B cell (primary cell): Measurements from ENCODE around the gene CEMIP. TPM values are rescaled to one million over a fixed set of nuclear protein-coding genes. Genes with fewer than 3 reads are reported as not detected.

ENCODE experiments used
- ATAC-seq: fragments of 200-7000 bp; cut with Tn5 transposase; one replicate; pipeline ENCODE4 v1.10.0; 2021; ENCODE audit warnings: low read depth, mild to moderate bottlenecking, moderate number of reproducible peaks, moderate library complexity
- CTCF ChIA-PET: fragments of 350-600 bp; sonication (Branson Sonifier 250); formaldehyde crosslinking; loops from one replicate; lab custom pipeline; 2021; ENCODE audit warnings: antibody characterized with exemption, inconsistent platforms; lab: Charles Lee
- POLR2A ChIA-PET: fragments of 350-600 bp; sonication (Branson Sonifier 250); formaldehyde crosslinking; loops from one replicate; lab custom pipeline; 2021; ENCODE audit warnings: antibody characterized with exemption; lab: Charles Lee
- DNase-seq: peaks from one replicate; pipeline ENCODE4 v3.0.0; 2013
- H2AFZ ChIP-seq: 2 replicates; pipeline ENCODE4 v1.6.1; 2012; ENCODE audit warnings: mild to moderate bottlenecking, low read depth, low read length; ENCODE audit not compliant: insufficient read depth, poor library complexity, severe bottlenecking
- H3K27ac ChIP-seq, 2 donors: 1 replicate in 1 of 2; 2 replicates in 1 of 2; pipeline ENCODE4 v1.5.1; 2012 to 2013; ENCODE audit warnings: low read length in 2 of 2, mild to moderate bottlenecking in 2 of 2, moderate library complexity in 1 of 2
- H3K27me3 ChIP-seq, 4 experiments: fragments of 200-600 bp in 1 of 4; sonication (generic) in 1 of 4; replicated peaks in 1 of 4; 1 replicate in 2 of 4; 2 replicates in 2 of 4; pipeline versions ENCODE4 v1.6.1 to v1.7.0; 2013 to 2016; ENCODE audit warnings: low read length in 3 of 4, mild to moderate bottlenecking in 2 of 4, mixed read lengths in 1 of 4, moderate library complexity in 1 of 4; ENCODE audit not compliant: insufficient read depth in 4 of 4, control insufficient read depth in 3 of 4; ENCODE audit errors: control extremely low read depth in 1 of 4
- H3K36me3 ChIP-seq, 2 experiments: replicated peaks in 1 of 2; 1 replicate in 1 of 2; 2 replicates in 1 of 2; pipeline versions ENCODE4 v1.6.1 to v1.7.1; 2013; ENCODE audit warnings: low read length in 1 of 2; ENCODE audit not compliant: insufficient read depth in 2 of 2, control insufficient read depth in 1 of 2; ENCODE audit errors: control extremely low read depth in 1 of 2, extremely low read depth in 1 of 2
- H3K4me1 ChIP-seq, 2 donors: fragments of 200-600 bp in 1 of 2; sonication (generic) in 1 of 2; 1 replicate in 1 of 2; 2 replicates in 1 of 2; pipeline versions ENCODE4 v1.5.1 to v1.6.1; 2013 to 2017; ENCODE audit warnings: low read length in 2 of 2; ENCODE audit not compliant: control insufficient read depth in 2 of 2, insufficient read depth in 2 of 2
- H3K4me2 ChIP-seq: replicated peaks from 2 replicates; pipeline ENCODE3; 2012; ENCODE audit warnings: mild to moderate bottlenecking, low read depth, low read length; ENCODE audit not compliant: poor library complexity, severe bottlenecking
- H3K4me3 ChIP-seq, 5 experiments: fragments of 200-600 bp in 1 of 5; sonication (generic) in 1 of 5; 1 replicate in 3 of 5; 2 replicates in 2 of 5; pipeline versions ENCODE4 v1.5.1 to v1.7.0; 2011 to 2016; ENCODE audit warnings: low read length in 4 of 5, mild to moderate bottlenecking in 4 of 5, low read depth in 2 of 5, control low read depth in 1 of 5, moderate library complexity in 1 of 5; ENCODE audit not compliant: insufficient read depth in 1 of 5; ENCODE audit errors: control extremely low read depth in 1 of 5, extremely low read depth in 1 of 5
- H3K79me2 ChIP-seq: fragments of 200-600 bp; sonication (generic); one replicate; pipeline ENCODE4 v1.6.0; 2016; ENCODE audit warnings: low read length; ENCODE audit not compliant: control insufficient read depth, insufficient read depth
- H3K9ac ChIP-seq: fragments of 200-600 bp; sonication (generic); 2 replicates; pipeline ENCODE4 v1.6.1; 2017; ENCODE audit warnings: mild to moderate bottlenecking, low read length, moderate library complexity
- H3K9me3 ChIP-seq, 3 donors: one replicate each; pipeline versions ENCODE4 v1.6.1 to v1.7.1; 2013; ENCODE audit warnings: low read length in 2 of 3; ENCODE audit not compliant: control insufficient read depth in 2 of 3, insufficient read depth in 1 of 3; ENCODE audit errors: control extremely low read depth in 1 of 3
- H4K20me1 ChIP-seq: 2 replicates; pipeline ENCODE4 v1.6.0; 2012; ENCODE audit warnings: mild to moderate bottlenecking, low read length; ENCODE audit not compliant: insufficient read depth, control insufficient read depth, poor library complexity, severe bottlenecking
- H3K27ac Mint-ChIP-seq: one replicate; pipeline ENCODE4 v1.8.0; 2021; ENCODE audit warnings: mixed read lengths
- H3K27me3 Mint-ChIP-seq: one replicate; pipeline ENCODE4 v1.8.0; 2021; ENCODE audit warnings: mixed read lengths
- H3K4me1 Mint-ChIP-seq: one replicate; pipeline ENCODE4 v1.8.0; 2021; ENCODE audit warnings: mixed read lengths
- H3K4me3 Mint-ChIP-seq: one replicate; pipeline ENCODE4 v1.8.0; 2021; ENCODE audit warnings: mixed read lengths
- H3K9me3 Mint-ChIP-seq: one replicate; pipeline ENCODE4 v1.8.0; 2022; ENCODE audit warnings: mixed read lengths; ENCODE audit not compliant: insufficient read depth
- CTCF ChIP-seq: fragments of 200-600 bp; IDR thresholded peaks from one replicate; pipeline ENCODE4 v1.8.0; 2022; ENCODE audit warnings: antibody characterized with exemption, mild to moderate bottlenecking
- EZH2 ChIP-seq: IDR thresholded peaks from 2 replicates; pipeline ENCODE4 v1.6.1; 2012; ENCODE audit warnings: borderline replicate concordance, low read depth, mild to moderate bottlenecking, moderate library complexity, low read length; ENCODE audit not compliant: insufficient read depth, poor library complexity, severe bottlenecking
- WGBS: methylation state at CpG from one replicate; pipeline ENCODE4 v1.1.5; 2013; ENCODE audit warnings: missing lambda C conversion rate; ENCODE audit not compliant: insufficient coverage; 5-methylcytosine and 5-hydroxymethylcytosine counted together
- intact Hi-C: fragments of 100-400 bp; cut with micrococcal nuclease; formaldehyde crosslinking; loops from one replicate; pipeline ENCODE4 v1.10.0; 2022
- polyA plus RNA-seq: library from polyadenylated mRNA; depleted of rRNA; stranded (reverse); fragments of >200 nt; gene quantifications from 2 replicates; pipeline ENCODE4 v1.2.3, GENCODE V29; 2012
- total RNA-seq, 2 donors: library from RNA; stranded (reverse); fragments of 120-200 nt in 1 of 2; gene quantifications; 1 replicate in 1 of 2; 2 replicates in 1 of 2; pipeline versions ENCODE4 v1.2.3 to v1.2.4, GENCODE V29; 2013 to 2022

CEMIP gene
- total and polyA plus RNA-seq, 2 donors (not counting 1 experiment from before 2014, with no cell fraction given), result 0.32 TPM; not detected in 1

GRCh38 chr15:80820092-80820491, 40.9 kb downstream of the CEMIP start:
- Mint-ChIP-seq H3K27ac (no peak overlapping the region), H3K27me3 (peaks cover 24% of the 10 kb centered on the region), H3K4me3 (no peak overlapping the region), H3K4me1 (peaks cover 30% of the 10 kb centered on the region), H3K9me3 (no peaks in the 10 kb centered on the region)
- Histone ChIP-seq H4K20me1 (no peaks in the 10 kb centered on the region), H3K79me2 (no peaks in the 10 kb centered on the region), H3K9ac (no peak overlapping the region), H3K27me3 (peaks cover 0 to 8% (median 0%) of the 10 kb centered on the region in 4 experiments), H3K27ac (no peak overlapping the region), H2AFZ (no peak overlapping the region), H3K36me3 (no peaks in the 10 kb centered on the region), H3K4me1 (peaks cover 19 to 26% of the 10 kb centered on the region in 2 donors), H3K4me3 (no peak overlapping the region), H3K9me3 (peaks cover 0 to 3% (median 0%) of the 10 kb centered on the region in 3 donors), H3K4me2 (no peak overlapping the region)
- ATAC-seq (no peak), DNase-seq (no peak)
- ChIA-PET CTCF (no interaction called here), POLR2A (no interaction called here)
- TF ChIP-seq CTCF (no peak), EZH2 (no peak)
- intact Hi-C loops, result no loop called here
- no CpG with 5 or more reads among the region's 3 CpGs for WGBS

GRCh38 chr15:80822256-80822655, 43.1 kb downstream of the CEMIP start:
- CTCF ChIA-PET, result interaction anchor here (1.3 to 1.6 kb wide), 3 partner anchors 21 to 148 kb away, joined by 3 to 4 read pairs (median 3); no protein-coding TSS in a partner anchor
- DNase-seq, result no peak
- Histone ChIP-seq H3K9me3 (peaks cover 0 to 3% (median 0%) of the 10 kb centered on the region in 3 donors), H3K9ac (no peak overlapping the region), H4K20me1 (no peaks in the 10 kb centered on the region), H3K4me1 (peaks cover 19 to 26% of the 10 kb centered on the region in 2 donors), H2AFZ (peak overlapping the region; percentile 30), H3K36me3 (no peaks in the 10 kb centered on the region), H3K27me3 (no peaks in the 10 kb centered on the region), H3K4me3 (no peak overlapping the region), H3K4me2 (no peak overlapping the region), H3K27ac (no peak overlapping the region), H3K79me2 (no peaks in the 10 kb centered on the region)
- H3K4me3 Mint-ChIP-seq, result no peak overlapping the region
- no peak for TF ChIP-seq CTCF
- TF ChIP-seq EZH2, result no peak
- intact Hi-C loops, result no loop called here
- no peaks in the 10 kb centered on the region for H3K9me3 Mint-ChIP-seq
- no peak for ATAC-seq
- no peak overlapping the region for H3K27ac Mint-ChIP-seq
- POLR2A ChIA-PET, result interaction anchor here (0.6 to 1.0 kb wide), 2 partner anchors 10 to 178 kb away, joined by 3 read pairs; partner anchors contain the start of gene TLNRD1
- peaks cover 30% of the 10 kb centered on the region for H3K4me1 Mint-ChIP-seq
- peaks cover 15% of the 10 kb centered on the region for H3K27me3 Mint-ChIP-seq
- WGBS, result 43% methylated on average over 3 of the region's 3 CpGs
